Left forelimb (tissue), 1 donor: ENCODE data around the gene PRDM11.

Experiments
- DNase-seq: peaks from one replicate; pipeline ENCODE4 v3.0.0-alpha.2; 2018; ENCODE audit warnings: low spot score

Gene PRDM11

DNA sequence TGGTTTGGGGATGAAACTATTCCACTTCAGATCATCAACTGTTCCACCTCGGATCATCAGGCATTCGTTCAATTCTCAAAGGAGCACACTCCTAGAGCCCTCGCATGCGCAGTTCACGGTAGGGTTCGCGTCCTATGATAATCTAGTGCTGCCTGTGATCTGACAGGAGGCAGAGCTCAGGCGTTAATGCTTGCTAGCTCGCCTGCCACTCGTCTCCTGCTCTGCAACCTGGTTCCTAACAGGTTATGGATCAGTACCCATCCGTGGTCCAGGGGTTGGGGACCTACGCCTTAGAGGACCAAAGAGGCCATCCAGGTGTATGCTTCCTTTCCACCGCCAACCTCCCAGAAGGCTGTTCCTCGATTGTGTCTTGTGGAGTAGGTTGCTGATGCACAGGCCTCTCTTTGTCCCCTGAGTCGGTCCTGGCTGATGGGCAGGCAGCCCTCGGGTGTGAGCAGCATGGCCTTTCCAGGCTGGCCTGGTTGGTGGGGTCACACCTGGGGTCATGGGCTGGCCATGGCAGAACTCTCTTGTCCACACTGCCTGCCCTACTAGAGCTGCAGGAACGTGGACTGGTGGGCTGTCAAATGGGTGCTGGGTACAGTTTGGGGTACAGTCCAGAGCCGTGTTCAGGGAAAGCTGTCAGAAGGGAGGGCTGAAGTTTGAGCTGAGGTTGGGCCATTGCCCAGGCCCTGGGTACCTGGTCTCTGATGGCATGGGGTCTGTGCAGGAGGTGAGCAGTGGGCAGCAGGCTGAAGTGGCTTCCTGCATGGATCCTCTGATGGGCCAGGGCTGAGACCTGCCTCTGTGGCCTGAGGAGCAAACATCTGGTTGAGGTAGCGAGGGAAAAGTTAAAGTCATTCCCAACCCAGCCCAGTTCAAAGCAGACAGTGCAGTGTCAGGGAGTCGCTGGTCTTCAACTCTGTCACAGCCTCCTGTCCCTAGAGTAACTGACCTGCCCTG lies 11.1 kb downstream of the PRDM11 start:
- peak; percentile 49 for DNase-seq

DNA sequence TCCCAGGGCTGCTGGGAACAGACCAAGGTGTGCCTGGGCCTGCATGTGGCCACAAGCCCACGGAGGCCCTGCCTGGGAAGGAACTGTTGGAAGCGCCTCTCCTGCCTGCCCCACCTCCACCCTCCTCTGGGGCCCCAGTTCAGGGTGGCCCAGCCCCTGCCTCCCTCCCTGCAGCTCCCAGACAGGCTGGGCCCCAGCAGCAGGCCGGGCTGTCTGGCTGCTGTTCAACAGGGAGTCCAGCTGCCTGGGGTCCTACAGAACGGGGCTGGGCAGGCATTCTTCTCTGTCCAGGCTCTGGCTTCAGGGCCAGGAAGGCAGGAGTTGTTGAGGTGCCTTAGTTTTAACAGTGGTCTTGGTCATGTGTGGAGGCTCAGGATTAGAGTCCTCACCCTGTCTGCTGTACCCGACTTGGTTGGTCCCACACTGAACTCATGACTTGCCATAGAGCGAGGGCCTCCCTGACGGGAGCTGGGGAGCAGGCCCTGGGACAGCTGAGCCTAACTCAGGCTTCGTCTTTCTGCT lies 11.8 kb downstream of the PRDM11 start:
- DNase-seq = peak; percentile 72

GRCh38 chr11:45158891-45159605 lies 12.6 kb downstream of the PRDM11 start:
- DNase-seq = peak; percentile 63

DNA sequence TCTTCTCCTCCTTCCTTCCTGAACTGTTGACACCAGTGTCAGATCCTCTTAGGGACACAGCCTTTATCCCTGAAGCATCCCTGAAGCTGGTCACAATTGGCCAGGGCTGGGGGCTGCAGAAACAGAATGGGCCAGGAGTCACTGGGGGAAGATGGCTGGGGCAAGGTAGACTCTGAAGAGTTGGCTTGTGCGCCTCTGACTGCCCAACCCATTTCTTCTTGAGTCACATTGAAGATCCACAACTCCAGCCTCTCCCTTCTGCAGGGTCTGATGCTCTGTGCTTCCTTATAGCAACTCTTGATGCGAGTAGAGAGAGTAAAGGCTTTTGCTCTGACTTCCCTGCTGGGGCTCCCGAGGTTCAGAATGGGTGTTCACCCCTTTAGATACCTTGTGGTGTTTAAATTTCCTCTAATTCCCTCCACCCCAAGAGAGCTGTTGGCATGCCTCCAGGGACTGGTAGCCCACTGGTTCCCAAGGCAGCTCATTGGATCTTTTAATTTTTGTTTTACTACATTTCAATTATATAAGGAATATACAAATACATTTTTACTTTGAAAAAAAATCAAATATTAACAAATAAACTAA lies 13.4 kb downstream of the PRDM11 start:
- DNase-seq = peak; percentile 33

DNA sequence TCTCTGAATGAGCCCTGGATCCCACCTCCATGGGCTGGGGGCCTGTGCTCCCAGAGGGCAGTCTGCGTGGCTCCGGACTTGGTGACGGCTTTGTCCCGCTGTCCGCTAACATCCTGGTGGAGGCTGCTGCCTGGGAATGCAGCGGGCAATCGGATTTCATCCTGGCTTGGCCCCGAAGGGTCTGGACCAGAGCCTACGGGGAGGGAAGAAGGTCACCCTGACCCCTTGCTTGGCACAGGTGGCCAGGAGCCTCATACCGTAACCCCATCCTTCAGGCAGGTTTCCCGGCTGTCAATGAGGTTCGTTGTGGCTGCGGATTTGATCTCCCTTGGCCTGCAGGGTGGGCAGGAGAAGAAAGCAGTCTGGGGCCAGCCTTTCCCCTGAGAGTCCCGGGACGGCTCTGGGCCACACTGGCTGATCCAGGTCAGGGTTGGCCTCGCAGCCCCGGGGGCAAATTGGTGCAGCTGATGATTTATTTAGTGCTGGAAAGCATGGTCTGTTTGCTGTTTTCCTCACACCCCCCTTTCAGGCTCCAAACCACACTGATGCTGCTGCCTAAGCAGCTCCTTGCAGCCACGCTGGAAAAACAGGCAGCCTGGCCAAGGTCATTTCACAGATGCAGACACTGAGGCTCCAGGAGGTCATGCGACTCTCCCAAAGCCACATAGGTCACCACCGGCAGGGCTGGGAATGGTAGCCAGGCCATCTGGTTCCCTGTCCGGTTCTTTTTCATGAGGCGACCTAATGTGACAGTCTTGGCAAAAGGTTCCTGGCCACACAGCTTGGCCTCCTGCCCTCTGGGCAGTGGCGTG lies 15.0 kb downstream of the PRDM11 start:
- peak; percentile 63 for DNase-seq

DNA sequence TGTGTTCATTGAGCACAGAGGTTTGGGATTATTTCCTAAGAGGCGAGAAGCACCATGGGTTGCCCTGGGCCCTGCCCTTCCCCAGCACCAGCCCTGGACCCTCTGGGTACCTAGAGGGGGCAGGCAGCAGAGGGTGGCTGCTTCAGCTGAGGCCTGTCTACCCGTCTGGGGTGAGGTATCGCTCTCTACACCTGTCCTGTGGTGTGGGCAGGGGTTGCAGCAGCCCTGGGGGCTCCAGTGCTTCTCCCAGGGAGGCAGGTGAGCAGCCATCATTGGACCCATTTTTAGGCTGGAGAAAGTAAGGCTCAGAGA lies 15.6 kb downstream of the PRDM11 start:
- no peak for DNase-seq

- no peak for DNase-seq
Measured at GRCh38 chr11:45162916-45163879, 16.8 kb downstream of the PRDM11 start.

GRCh38 chr11:45163956-45164575 lies 17.6 kb downstream of the PRDM11 start:
- no peak for DNase-seq

DNA sequence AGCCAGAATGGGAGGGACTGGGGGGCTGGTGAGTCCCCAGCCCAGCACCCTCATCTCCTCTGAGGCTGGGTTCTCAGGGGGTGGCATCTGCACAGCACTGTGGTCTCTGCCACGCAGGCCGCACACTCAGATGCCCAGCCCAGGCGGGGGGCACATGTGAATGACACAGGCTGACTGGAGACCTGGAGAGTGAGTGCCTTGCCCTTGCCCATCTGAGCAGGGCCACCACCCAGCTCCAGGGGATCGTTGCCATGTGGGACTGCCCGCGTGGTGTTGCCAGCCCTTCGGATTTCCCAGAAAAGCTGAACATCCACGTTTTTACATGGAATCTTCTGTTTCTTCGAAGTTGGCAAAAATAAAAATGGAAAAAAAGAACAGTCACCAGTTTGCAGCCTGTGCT lies 18.9 kb downstream of the PRDM11 start:
- no peak for DNase-seq

GRCh38 chr11:45165806-45166603 lies 19.6 kb downstream of the PRDM11 start:
- no peak for DNase-seq

DNA sequence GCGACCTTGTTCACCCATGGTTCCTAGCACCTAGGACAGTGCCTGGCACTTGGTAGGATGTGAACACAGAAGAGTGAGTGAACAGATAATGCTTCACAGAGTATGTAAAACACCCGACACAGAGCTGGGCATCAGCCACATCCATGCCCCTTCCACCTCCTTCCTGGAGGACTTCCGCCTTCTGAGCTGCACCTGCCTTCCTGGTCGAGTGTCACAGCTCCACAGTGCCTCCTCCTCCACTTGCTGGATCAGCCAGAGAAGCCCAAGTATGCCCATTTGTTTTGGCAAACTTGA lies 20.1 kb downstream of the PRDM11 start:
- no peak for DNase-seq

GRCh38 chr11:45167283-45167682 lies 20.8 kb downstream of the PRDM11 start:
- DNase-seq = no peak

DNA sequence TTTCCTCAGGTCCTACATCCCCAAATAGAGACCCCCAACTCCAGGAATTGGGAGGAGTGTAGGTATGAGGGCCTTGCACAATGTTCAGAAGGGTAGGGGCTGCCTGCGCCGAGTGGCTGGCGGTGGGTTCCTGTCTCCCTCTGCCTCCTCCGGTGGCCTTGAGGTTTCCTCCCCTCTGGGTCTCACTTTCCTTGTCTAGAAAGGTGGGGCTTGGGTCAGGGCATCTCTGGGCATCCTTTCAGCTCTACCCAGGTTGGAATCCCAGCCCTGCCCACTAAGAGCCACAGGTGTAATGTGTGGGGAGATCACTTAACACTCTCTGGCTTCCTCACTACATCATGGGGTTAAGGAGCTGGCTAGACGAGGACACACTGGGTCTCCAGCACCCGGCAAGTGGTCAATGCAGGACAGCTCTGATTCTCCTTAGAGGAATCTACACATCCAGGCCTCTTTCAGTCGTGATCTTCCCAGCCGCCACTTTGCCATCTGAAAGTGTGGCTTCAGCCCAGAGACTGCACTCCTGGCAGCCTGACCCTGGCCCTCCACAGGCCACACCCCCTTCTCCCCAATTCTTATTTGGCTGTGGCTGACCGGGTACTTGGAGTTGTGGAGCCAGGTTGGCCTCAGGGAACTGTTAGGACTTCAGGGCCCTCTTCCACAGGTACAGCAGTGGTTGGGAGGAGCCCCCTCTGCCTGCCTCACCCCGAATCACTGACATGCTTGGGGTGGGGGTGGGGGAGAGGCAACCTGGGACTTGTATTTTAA lies 22.1 kb downstream of the PRDM11 start:
- no peak for DNase-seq

- no peak for DNase-seq
Measured at GRCh38 chr11:45169310-45170072, 23.1 kb downstream of the PRDM11 start.

- DNase-seq = no peak
Measured at GRCh38 chr11:45170484-45170883, 24.0 kb downstream of the PRDM11 start.

GRCh38 chr11:45171550-45171949 lies 25.1 kb downstream of the PRDM11 start:
- DNase-seq = no peak

GRCh38 chr11:45173064-45173463 lies 26.6 kb downstream of the PRDM11 start:
- no peak for DNase-seq
